Esophagus (tissue), 2 donors: Measurements from ENCODE around the gene C1orf146. TPM values are rescaled to one million over a fixed set of nuclear protein-coding genes. Genes with fewer than 3 reads are reported as not detected.

Experiments
- H3K27ac ChIP-seq, 2 donors: one replicate each; pipeline ENCODE4 v1.5.1; 2013; ENCODE audit warnings: low read depth in 2 of 2, mild to moderate bottlenecking in 2 of 2, inconsistent platforms in 1 of 2, low read length in 1 of 2, moderate library complexity in 1 of 2
- H3K27me3 ChIP-seq, 2 donors: one replicate each; pipeline ENCODE4 v1.6.1; 2013; ENCODE audit warnings: low read length in 2 of 2, control low read depth in 1 of 2, mild to moderate bottlenecking in 1 of 2; ENCODE audit not compliant: insufficient read depth in 2 of 2, control insufficient read depth in 1 of 2
- H3K36me3 ChIP-seq, 2 donors: one replicate each; pipeline ENCODE4 v1.6.1; 2013; ENCODE audit warnings: low read length in 1 of 2; ENCODE audit not compliant: control insufficient read depth in 2 of 2, insufficient read depth in 2 of 2
- H3K4me1 ChIP-seq, 2 donors: one replicate each; pipeline ENCODE4 v1.6.1; 2013; ENCODE audit warnings: low read length in 1 of 2; ENCODE audit not compliant: control insufficient read depth in 2 of 2, insufficient read depth in 2 of 2
- H3K4me3 ChIP-seq, 2 donors: one replicate each; pipeline ENCODE4 v1.5.1; 2013; ENCODE audit warnings: low read length in 2 of 2, mild to moderate bottlenecking in 2 of 2, low read depth in 1 of 2, moderate library complexity in 1 of 2
- H3K9me3 ChIP-seq, 2 donors: one replicate each; pipeline ENCODE4 v1.6.1; 2013; ENCODE audit warnings: mild to moderate bottlenecking in 2 of 2, low read depth in 1 of 2, low read length in 1 of 2, moderate library complexity in 1 of 2; ENCODE audit not compliant: control insufficient read depth in 2 of 2, insufficient read depth in 1 of 2
- WGBS, 2 donors: extraction: QIAGEN DNeasy Blood & Tissue Kit; methylation state at CpG; one replicate each; pipeline ENCODE4 v1.1.7; 2013; 5-methylcytosine and 5-hydroxymethylcytosine counted together
- polyA plus RNA-seq, 2 donors: library from polyadenylated mRNA; stranded (reverse); fragments of 200-250 nt; gene quantifications; one replicate each; pipeline ENCODE4 v1.2.3, GENCODE V29; 2013
- donor health status: healthy with polysubstance abuse.
- donor health status: Bipolar disorder and iron deficiency.

The C1orf146 gene
- polyA plus RNA-seq, 2 donors = not detected

DNA sequence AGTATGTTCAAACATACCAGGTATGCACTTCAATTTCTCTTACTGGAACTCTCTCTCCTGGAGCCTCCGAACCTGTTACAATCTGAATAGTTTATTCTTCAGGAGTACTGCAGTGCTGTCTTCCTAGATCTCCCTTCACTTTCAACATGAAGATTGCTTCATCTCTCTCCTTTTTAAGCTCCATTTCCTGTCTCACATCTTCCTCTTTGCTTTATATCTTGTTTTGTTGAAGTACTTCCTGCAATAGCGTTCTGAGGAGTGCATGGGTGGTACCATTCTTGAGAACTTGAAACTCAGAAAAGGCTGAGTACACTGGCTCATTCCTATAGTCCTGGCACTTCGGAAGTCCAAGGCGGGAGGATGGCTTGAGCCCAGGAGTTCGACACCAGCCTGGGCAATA lies 15.7 kb upstream of the C1orf146 start:
- Histone ChIP-seq H3K27me3 (no peaks in the 10 kb centered on the region), H3K4me3 (no peak overlapping the region), H3K27ac (no peak overlapping the region), H3K36me3 (no peaks in the 10 kb centered on the region), H3K9me3 (no peaks in the 10 kb centered on the region), H3K4me1 (no peaks in the 10 kb centered on the region)
- WGBS, 2 donors = 77 to 78% methylated on average over 5 of the region's 5 CpGs

DNA sequence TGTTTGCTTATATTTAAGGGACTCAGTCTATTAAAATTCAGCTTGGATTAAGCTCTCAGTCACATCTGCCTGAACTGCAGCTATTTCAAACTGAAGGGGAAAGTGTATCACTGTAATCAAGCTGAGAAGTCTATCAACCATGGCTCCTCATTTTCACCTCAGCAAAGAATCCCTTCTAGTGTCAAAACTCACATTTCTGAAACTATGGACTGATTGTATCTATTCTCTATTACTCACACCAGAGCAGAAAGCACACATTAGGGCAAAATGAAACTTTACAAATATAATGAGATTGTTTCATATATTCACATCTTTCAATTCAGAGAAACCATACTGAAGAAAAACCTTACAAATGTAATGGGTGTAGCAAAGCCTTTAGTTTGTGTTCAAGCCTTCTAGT lies 14.6 kb upstream of the C1orf146 start:
- Histone ChIP-seq H3K27ac (no peak overlapping the region), H3K36me3 (no peaks in the 10 kb centered on the region), H3K27me3 (no peaks in the 10 kb centered on the region), H3K9me3 (no peaks in the 10 kb centered on the region), H3K4me1 (no peaks in the 10 kb centered on the region), H3K4me3 (no peak overlapping the region)

DNA sequence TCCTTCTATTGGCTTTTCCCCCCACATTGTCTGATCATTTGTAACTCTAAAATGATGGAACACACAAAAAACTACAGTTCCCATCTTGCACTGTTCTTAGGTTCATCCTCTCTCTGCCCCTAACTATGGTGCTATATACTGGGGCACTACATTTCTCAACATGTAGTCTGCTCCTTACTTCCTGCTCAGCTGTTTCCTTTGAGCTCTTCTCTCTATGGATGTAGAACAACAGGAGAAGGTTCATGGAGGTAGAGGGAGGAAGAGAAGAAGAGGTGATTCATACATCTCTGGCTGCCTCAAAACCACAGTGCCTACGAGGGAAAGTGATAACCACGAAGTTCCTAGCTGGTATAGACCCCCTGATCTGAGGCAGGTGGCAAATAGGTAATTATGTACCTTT lies 7.0 kb upstream of the C1orf146 start:
- Histone ChIP-seq H3K27me3 (no peaks in the 10 kb centered on the region), H3K9me3 (no peaks in the 10 kb centered on the region), H3K27ac (no peak overlapping the region), H3K36me3 (no peaks in the 10 kb centered on the region), H3K4me1 (no peaks in the 10 kb centered on the region), H3K4me3 (no peak overlapping the region)
- 50 to 53% methylated on average over 2 of the region's 2 CpGs for WGBS, 2 donors

DNA sequence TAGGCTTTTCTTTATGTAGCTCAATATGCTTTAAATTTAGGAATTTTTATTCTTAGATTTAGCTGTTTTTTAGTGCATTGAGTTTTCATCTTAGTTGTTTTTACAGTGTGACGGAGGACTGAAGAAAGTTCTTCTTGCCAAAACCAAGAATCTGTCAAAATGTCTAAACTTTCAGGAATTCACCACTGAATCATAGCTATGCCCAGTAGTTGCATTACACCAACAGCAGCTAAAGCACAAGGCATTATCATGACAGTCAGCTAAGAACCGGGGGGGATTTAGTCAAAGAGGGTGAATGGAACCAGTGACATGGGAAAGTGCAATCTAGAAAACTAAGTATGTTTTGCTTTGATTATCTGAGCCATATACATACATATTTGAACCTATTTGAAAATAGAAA lies 6.5 kb upstream of the C1orf146 start:
- no peaks in the 10 kb centered on the region for H3K36me3 ChIP-seq
- H3K27ac ChIP-seq = no peak overlapping the region
- 84 to 85% methylated on average over 2 of the region's 2 CpGs for WGBS, 2 donors
- no peaks in the 10 kb centered on the region for H3K4me1 ChIP-seq
- H3K4me3 ChIP-seq = no peak overlapping the region
- H3K9me3 ChIP-seq = no peaks in the 10 kb centered on the region
- H3K27me3 ChIP-seq = no peaks in the 10 kb centered on the region

DNA sequence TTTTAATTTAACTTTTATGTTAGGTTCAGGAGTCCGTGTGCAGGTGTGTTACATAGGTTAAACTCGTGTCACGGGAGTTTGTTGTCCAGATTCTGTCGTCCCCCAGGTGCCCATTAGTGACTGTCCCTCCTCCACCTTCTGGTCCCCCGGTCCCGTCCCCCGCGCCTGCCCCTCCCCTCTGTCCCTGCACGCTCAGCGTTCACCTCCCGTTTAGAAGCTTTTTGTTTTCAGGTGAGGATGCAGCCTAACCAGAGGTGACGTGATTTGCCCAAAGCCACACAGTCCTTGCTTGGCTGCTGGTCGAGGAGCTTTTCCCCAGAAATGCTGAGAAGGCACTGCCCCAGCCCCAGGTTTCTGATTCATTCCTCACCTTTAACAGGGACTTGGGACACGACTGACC lies 844 bp downstream of the C1orf146 start:
- no peaks in the 10 kb centered on the region for H3K4me1 ChIP-seq
- H3K27ac ChIP-seq = no peak overlapping the region
- WGBS, 2 donors = 75 to 86% methylated on average over 14 of the region's 14 CpGs
- H3K4me3 ChIP-seq = no peak overlapping the region
- no peaks in the 10 kb centered on the region for H3K27me3 ChIP-seq
- H3K9me3 ChIP-seq = peaks cover 0 to 2% of the 10 kb centered on the region in 2 donors
- no peaks in the 10 kb centered on the region for H3K36me3 ChIP-seq

DNA sequence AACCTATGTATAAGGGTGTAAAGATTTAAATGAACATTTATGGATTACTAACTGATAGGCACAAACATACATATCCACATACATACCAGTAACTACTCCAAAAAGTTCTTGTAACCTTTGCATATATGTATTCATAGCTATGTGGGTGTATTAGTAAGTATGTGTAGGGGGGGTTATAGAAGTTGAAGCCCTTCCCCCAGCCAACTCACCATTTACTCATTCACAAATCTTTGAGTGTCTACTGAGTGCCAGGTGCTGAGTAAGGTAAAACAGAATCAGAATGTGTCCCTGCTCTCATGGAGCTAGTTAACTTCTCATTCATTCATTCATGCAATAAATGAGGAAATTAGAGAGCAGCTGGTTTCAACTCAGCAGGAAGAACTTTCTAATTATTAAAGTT lies 1.3 kb downstream of the C1orf146 start:
- no peaks in the 10 kb centered on the region for H3K4me1 ChIP-seq
- no peak overlapping the region for H3K4me3 ChIP-seq
- H3K27me3 ChIP-seq = no peaks in the 10 kb centered on the region
- no peak overlapping the region for H3K27ac ChIP-seq
- peaks cover 0 to 2% of the 10 kb centered on the region in 2 donors for H3K9me3 ChIP-seq
- no peaks in the 10 kb centered on the region for H3K36me3 ChIP-seq

DNA sequence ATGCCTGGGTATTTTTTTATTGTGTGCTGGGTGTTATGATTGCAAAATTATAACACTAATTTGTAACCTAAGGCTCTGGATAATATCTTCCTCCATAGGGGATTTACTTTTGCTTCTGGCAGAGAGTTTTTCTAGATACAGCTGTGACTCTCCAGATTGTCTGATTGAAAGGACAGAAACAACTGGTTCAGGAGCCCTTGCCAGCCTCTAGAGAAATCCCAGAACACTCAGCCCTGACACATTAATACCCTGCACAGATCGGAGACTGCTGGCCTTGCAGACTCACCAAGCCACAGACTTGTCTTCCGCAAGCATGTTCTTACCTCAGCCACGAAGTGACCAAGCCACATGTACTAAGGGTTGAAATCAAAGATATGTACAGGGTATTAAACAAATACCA lies 10.7 kb downstream of the C1orf146 start:
- Histone ChIP-seq H3K27me3 (no peaks in the 10 kb centered on the region), H3K27ac (no peak overlapping the region), H3K4me1 (no peaks in the 10 kb centered on the region), H3K4me3 (no peak overlapping the region), H3K9me3 (no peaks in the 10 kb centered on the region), H3K36me3 (no peaks in the 10 kb centered on the region)
- 69 to 81% methylated on average over 3 of the region's 3 CpGs for WGBS, 2 donors

DNA sequence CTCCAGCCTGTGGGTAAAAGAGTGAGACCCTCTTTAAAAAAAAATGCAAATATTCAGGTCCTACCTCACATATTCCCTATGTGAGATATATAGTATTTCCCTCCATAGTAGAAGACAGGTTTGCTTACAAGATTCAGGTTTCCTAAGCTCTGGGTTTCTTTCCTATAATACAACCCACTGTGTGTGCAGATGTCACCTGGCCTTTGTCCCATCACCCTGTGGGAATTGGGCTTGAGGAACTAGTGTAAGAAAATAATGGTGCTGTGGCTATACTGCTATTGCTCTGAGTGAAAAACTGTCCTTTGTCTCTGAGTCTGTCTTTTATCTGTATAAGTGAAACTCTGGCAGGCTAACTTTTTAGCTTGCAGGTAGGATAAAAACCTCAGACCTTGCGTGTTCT lies 13.0 kb downstream of the C1orf146 start:
- no peaks in the 10 kb centered on the region for H3K27me3 ChIP-seq
- no peak overlapping the region for H3K27ac ChIP-seq
- no peak overlapping the region for H3K4me3 ChIP-seq
- H3K4me1 ChIP-seq = no peaks in the 10 kb centered on the region
- H3K9me3 ChIP-seq = no peaks in the 10 kb centered on the region
- no peaks in the 10 kb centered on the region for H3K36me3 ChIP-seq
- WGBS, 2 donors = 79 to 83% methylated on average over 1 of the region's 1 CpG

DNA sequence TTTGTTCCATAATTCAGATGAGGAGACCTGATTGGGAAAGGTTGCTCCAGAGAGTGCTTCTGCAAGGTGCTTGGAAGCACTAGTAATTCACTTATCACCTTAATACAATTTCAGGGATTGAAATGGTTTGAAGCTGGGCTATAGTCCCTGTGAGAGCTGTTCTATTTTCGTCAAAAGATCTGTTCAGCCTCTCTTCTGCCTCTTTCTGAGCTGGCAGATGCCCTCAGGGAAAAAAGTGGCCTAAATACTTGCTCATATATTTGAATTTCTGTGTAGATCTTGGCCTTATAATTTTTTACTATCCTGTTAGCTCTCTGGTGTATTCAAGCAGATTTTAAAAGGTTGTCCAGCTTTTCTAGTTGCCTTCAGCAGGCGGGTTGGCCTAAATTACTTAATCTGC lies 22.3 kb downstream of the C1orf146 start:
- H3K4me1 ChIP-seq = no peaks in the 10 kb centered on the region
- H3K27me3 ChIP-seq = no peaks in the 10 kb centered on the region
- no peaks in the 10 kb centered on the region for H3K36me3 ChIP-seq
- WGBS, 2 donors = 68 to 88% methylated on average over 2 of the region's 2 CpGs
- H3K4me3 ChIP-seq = no peak overlapping the region
- H3K9me3 ChIP-seq = no peaks in the 10 kb centered on the region
- no peak overlapping the region for H3K27ac ChIP-seq

DNA sequence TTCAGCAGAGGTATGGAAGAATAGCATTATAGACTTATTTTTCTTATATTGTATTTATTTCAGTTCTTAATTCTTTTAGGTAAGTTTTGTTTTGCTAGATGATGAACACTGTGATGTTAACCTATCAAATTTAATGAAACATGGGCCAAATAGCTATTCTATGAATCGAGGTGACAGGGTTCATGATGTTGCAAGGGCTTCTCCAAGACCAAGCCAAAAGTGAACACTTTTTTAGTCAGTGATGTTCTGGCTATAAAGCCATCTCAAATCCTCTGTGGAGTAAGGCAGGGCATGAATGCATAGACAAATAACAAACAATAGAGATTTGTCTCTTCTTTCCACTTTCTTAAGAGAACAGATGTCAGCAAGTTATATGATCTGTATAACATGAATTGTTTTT lies 26.7 kb downstream of the C1orf146 start:
- Histone ChIP-seq H3K27ac (no peak overlapping the region), H3K27me3 (no peaks in the 10 kb centered on the region), H3K36me3 (no peaks in the 10 kb centered on the region), H3K4me3 (no peak overlapping the region), H3K9me3 (no peaks in the 10 kb centered on the region), H3K4me1 (no peaks in the 10 kb centered on the region)
- 83 to 90% methylated on average over 1 of the region's 1 CpG for WGBS, 2 donors
